Cardiac fibroblast (primary cell): ENCODE measurements around the gene USP21.
"Not testable (repeated sequence)": the region's sequence is repeated elsewhere in the genome, so short reads cannot be mapped to it uniquely, and the experiment has no call there.

ENCODE experiments used
- DNase-seq, 2 donors: peaks; one replicate each; pipeline versions ENCODE4 v3.0.0 to v3.0.0-alpha.2; 2010; ENCODE audit warnings: low read depth in 2 of 2
- H3K4me3 ChIP-seq, 2 donors: replicated peaks in 1 of 2; 1 replicate in 1 of 2; 2 replicates in 1 of 2; pipeline ENCODE4 v1.5.1; 2011; ENCODE audit warnings: low read depth in 2 of 2, low read length in 2 of 2, mild to moderate bottlenecking in 2 of 2, moderate library complexity in 1 of 2
- CTCF ChIP-seq: IDR thresholded peaks from one replicate; pipeline ENCODE4 v1.5.1; 2011; ENCODE audit warnings: low read depth, mild to moderate bottlenecking, low read length, inconsistent platforms

USP21 gene, protein sequence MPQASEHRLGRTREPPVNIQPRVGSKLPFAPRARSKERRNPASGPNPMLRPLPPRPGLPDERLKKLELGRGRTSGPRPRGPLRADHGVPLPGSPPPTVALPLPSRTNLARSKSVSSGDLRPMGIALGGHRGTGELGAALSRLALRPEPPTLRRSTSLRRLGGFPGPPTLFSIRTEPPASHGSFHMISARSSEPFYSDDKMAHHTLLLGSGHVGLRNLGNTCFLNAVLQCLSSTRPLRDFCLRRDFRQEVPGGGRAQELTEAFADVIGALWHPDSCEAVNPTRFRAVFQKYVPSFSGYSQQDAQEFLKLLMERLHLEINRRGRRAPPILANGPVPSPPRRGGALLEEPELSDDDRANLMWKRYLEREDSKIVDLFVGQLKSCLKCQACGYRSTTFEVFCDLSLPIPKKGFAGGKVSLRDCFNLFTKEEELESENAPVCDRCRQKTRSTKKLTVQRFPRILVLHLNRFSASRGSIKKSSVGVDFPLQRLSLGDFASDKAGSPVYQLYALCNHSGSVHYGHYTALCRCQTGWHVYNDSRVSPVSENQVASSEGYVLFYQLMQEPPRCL

DNA sequence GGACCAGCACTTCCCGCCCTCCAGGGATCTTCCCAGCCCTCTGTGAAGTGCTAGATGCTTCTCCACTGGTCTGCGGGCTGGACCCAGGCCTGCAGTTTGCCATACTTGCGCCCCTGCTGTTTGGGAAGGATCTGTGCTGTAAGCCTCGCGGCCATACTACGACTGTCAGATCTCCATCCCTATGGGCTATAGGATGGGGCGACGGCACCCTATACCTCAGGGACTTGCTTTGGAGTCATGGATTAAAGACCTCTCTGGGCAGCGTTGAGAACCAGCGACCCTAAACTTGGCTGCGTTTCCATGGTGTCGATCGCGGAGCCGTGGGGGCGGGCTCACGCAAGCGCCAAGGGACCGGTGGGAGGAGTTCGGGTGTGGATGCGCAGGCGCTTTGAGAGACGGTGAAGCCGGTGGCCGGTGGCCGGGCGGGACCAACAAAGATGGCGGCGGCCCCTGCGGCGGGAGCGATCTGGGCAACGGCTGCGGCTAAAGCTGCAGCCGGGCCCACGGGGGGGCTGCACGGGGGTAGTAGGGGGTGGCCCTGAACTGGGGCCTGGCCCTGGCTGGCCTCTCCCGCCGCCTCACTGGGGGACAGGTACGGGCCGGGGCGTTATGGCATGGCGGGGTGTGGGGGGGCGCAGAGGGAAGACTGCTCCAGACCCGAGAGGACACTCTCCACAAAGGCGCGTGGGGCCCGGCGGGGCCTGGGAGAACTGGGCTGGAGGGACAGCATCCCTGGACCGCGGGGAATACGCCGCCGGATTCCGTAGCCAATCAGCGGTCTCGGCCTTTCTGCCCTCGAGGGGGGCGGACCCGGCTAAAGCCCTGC is at the start of gene USP21:
TSS of gene USP21 (plus strand) at position 414 of the 826 bp plus-strand sequence. CDS start 1,141 bp downstream, outside the sequence.
- DNase-seq: peak; percentile 91 to 92
- peak; percentile 67 for TF ChIP-seq CTCF

GRCh38 chr1:161111117-161111516 is 48.2 kb upstream of the USP21 start:
- H3K4me3 ChIP-seq: no peak overlapping the region
- DNase-seq: no peak
- no peak for TF ChIP-seq CTCF

More for the DNA sequence above, at the start of gene USP21:
- peak within 1 kb of the TSS; percentile 91 to 97 for H3K4me3 ChIP-seq

- DNase-seq: no peak
- no peak for TF ChIP-seq CTCF
- no peak overlapping the region for H3K4me3 ChIP-seq
Measured at GRCh38 chr1:161111527-161111926, 47.8 kb upstream of the USP21 start.

DNA sequence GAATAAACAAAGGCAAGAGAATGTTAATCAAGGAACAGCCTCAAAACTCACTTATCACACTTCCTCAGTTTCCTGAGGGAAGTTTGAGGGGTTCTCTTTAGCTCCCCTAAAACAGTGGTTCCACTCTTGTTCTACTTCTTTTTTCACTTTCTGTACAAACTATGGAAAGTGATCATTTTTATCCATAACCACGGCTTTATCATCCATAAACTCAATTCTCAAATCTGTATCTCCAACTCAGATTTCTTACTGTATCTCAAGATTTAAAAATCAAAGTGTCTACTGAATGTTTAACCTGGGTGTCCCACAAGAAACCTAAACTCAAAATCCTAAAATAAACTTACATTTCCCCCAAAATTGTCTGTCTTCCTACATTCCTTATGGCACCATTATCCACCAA is 45.4 kb upstream of the USP21 start:
- no peak for TF ChIP-seq CTCF

GRCh38 chr1:161114556-161114955 is 44.7 kb upstream of the USP21 start:
- no peak for DNase-seq
- TF ChIP-seq CTCF: no peak
- no peak overlapping the region for H3K4me3 ChIP-seq

More for the DNA sequence above, 45.4 kb upstream of the USP21 start:
- H3K4me3 ChIP-seq: no peak overlapping the region
- no peak for DNase-seq

DNA sequence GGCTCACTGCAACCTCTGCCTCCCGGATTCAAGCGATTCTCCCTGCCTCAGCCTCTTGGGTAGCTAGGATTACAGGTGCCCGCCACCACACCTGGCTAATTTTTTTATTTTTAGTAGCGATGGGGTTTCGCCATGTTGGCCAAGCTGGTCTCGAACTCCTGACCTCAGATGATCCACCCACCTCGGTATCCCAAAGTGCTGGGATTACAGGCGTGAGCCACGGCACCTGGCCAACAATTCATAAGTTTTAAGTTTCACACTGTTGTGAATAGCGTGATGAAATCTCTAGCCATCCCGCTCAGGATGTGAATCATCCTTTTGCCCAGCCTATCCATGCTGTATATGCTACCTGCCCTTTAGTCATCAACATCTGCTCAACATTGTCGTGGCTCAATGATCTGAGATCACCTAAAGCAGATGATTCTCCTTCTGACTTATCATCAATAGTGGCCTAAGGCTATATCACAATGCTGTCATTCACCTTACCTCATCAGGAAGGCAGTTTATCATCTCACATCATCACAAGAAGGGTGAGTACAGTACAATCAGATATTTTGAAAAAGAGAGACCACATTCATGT is 44.1 kb upstream of the USP21 start:
- TF ChIP-seq CTCF: no peak
- no peak overlapping the region for H3K4me3 ChIP-seq
- peak; percentile 84 to 98 for DNase-seq

GRCh38 chr1:161115961-161116360 is 43.3 kb upstream of the USP21 start:
- not testable (repeated sequence) for DNase-seq, H3K4me3 ChIP-seq
